Naive thymus-derived CD4-positive, alpha-beta T cell (primary cell): ENCODE results near the gene STAP2. TPM values are rescaled to one million over a fixed set of nuclear protein-coding genes. Genes with fewer than 3 reads are reported as not detected.
A peak's percentile ranks its signal among the peaks of the same experiment; 100 is the strongest.
"Not testable (repeated sequence)": the region's sequence is repeated elsewhere in the genome, so short reads cannot be mapped to it uniquely, and the experiment has no call there.

Source experiments
- ATAC-seq: fragments of 150-1000 bp; cut with Tn5 transposase; 2 replicates; pipeline ENCODE4 v1.10.0; 2021; ENCODE audit warnings: mild to moderate bottlenecking, moderate library complexity
- CTCF ChIA-PET: fragments of 350-600 bp; sonication (Branson Sonifier 250); formaldehyde crosslinking; loops from one replicate; lab custom pipeline; 2021; ENCODE audit warnings: antibody characterized with exemption; lab: Charles Lee
- POLR2A ChIA-PET: fragments of 350-600 bp; sonication (Branson Sonifier 250); formaldehyde crosslinking; loops from one replicate; lab custom pipeline; 2021; ENCODE audit warnings: antibody characterized with exemption, inconsistent platforms; lab: Charles Lee
- DNase-seq, 9 donors: peaks; one replicate each; pipeline versions ENCODE4 v3.0.0 to v3.0.0-alpha.2; 2020 to 2022; ENCODE audit warnings: mixed read lengths in 1 of 9
- H3K27ac ChIP-seq: one replicate; pipeline ENCODE4 v1.7.0; 2013; ENCODE audit warnings: mild to moderate bottlenecking, low read depth, low read length, moderate library complexity
- H3K27me3 ChIP-seq, 2 donors: one replicate each; pipeline ENCODE4 v1.7.0; 2013; ENCODE audit warnings: low read length in 2 of 2, mild to moderate bottlenecking in 2 of 2, moderate library complexity in 2 of 2; ENCODE audit not compliant: control insufficient read depth in 2 of 2, insufficient read depth in 2 of 2
- H3K36me3 ChIP-seq, 3 experiments: 1 replicate in 2 of 3; 2 replicates in 1 of 3; pipeline ENCODE4 v1.7.0; 2013; ENCODE audit warnings: low read length in 3 of 3, mild to moderate bottlenecking in 3 of 3, moderate library complexity in 1 of 3; ENCODE audit not compliant: insufficient read depth in 3 of 3, control insufficient read depth in 2 of 3
- H3K4me1 ChIP-seq, 2 donors: one replicate each; pipeline ENCODE4 v1.7.0; 2013; ENCODE audit warnings: low read length in 2 of 2, mild to moderate bottlenecking in 2 of 2, moderate library complexity in 1 of 2; ENCODE audit not compliant: control insufficient read depth in 2 of 2, insufficient read depth in 2 of 2
- H3K4me3 ChIP-seq: 2 replicates; pipeline ENCODE4 v1.7.0; 2013; ENCODE audit warnings: mild to moderate bottlenecking, low read length
- H3K9me3 ChIP-seq, 3 experiments: 1 replicate in 2 of 3; 2 replicates in 1 of 3; pipeline ENCODE4 v1.7.0; 2013; ENCODE audit warnings: low read length in 3 of 3; ENCODE audit not compliant: control insufficient read depth in 2 of 3
- H3K27ac Mint-ChIP-seq, 9 donors: one replicate each; pipeline ENCODE4 v1.8.0; 2020 to 2022; ENCODE audit warnings: mixed read lengths in 9 of 9, mild to moderate bottlenecking in 8 of 9, moderate library complexity in 5 of 9, inconsistent platforms in 2 of 9
- H3K27me3 Mint-ChIP-seq, 5 donors: one replicate each; pipeline ENCODE4 v1.8.0; 2021 to 2022; ENCODE audit warnings: mixed read lengths in 5 of 5, mild to moderate bottlenecking in 1 of 5
- H3K36me3 Mint-ChIP-seq, 5 donors: one replicate each; pipeline ENCODE4 v1.8.0; 2020 to 2022; ENCODE audit warnings: mixed read lengths in 5 of 5, mild to moderate bottlenecking in 3 of 5, inconsistent platforms in 1 of 5
- H3K4me1 Mint-ChIP-seq, 7 donors: one replicate each; pipeline ENCODE4 v1.8.0; 2020 to 2022; ENCODE audit warnings: mixed read lengths in 7 of 7, mild to moderate bottlenecking in 3 of 7, inconsistent platforms in 1 of 7
- H3K4me3 Mint-ChIP-seq, 10 donors: one replicate each; pipeline ENCODE4 v1.8.0; 2020 to 2022; ENCODE audit warnings: mild to moderate bottlenecking in 10 of 10, mixed read lengths in 10 of 10, moderate library complexity in 6 of 10, inconsistent platforms in 2 of 10
- H3K9me3 Mint-ChIP-seq, 11 donors: one replicate each; pipeline ENCODE4 v1.8.0; 2020 to 2022; ENCODE audit warnings: mixed read lengths in 11 of 11, mild to moderate bottlenecking in 4 of 11, inconsistent platforms in 1 of 11, moderate library complexity in 1 of 11
- intact Hi-C, 2 donors: fragments of 100-400 bp; cut with micrococcal nuclease; formaldehyde crosslinking; loops; one replicate each; pipeline ENCODE4 v1.15.1; 2023
- polyA plus RNA-seq, 2 donors: library from polyadenylated mRNA; unstranded; fragments of 300-500 nt; fragmentation: Illumina TruSeq; gene quantifications; one replicate each; pipeline ENCODE4 v1.2.3, GENCODE V29; 2021
- total RNA-seq, 6 experiments: library from RNA in 5 of 6; stranded (reverse) in 5 of 6; gene quantifications; 1 replicate in 5 of 6; 2 replicates in 1 of 6; pipeline ENCODE4 v1.2.3 and lab custom pipeline; 2021 to 2026

The STAP2 gene
- total and polyA plus RNA-seq, 7 experiments from 2014 or later: 2.4 to 11.8 (median 4.5) TPM

GRCh38 chr19:4354282-4354681 is 15.7 kb upstream of the STAP2 start:
- no peak overlapping the region for H3K4me3 ChIP-seq
- no peaks in the 10 kb centered on the region for H3K27me3 ChIP-seq
- no peak for ATAC-seq
- Mint-ChIP-seq H3K9me3 (no peaks in the 10 kb centered on the region), H3K27ac (no peak overlapping the region), H3K4me1 (peaks cover 0 to 9% (median 0%) of the 10 kb centered on the region in 7 donors), H3K27me3 (no peaks in the 10 kb centered on the region), H3K36me3 (peaks cover 0 to 4% (median 0%) of the 10 kb centered on the region in 5 donors), H3K4me3 (no peak overlapping the region)
- peaks cover 0 to 19% (median 0%) of the 10 kb centered on the region in 3 experiments for H3K36me3 ChIP-seq
- no peaks in the 10 kb centered on the region for H3K4me1 ChIP-seq
- no peaks in the 10 kb centered on the region for H3K9me3 ChIP-seq
- POLR2A ChIA-PET: no interaction called here
- no peak for DNase-seq
- CTCF ChIA-PET: interaction anchor here (0.7 to 1.7 kb wide), 5 partner anchors 34 to 99 kb away, joined by 3 to 6 read pairs (median 3); no protein-coding TSS in a partner anchor
- intact Hi-C loops: no loop called here
- H3K27ac ChIP-seq: no peak overlapping the region

GRCh38 chr19:4352701-4353121 is 14.1 kb upstream of the STAP2 start:
- peak overlapping the region in 3 of 9 donors; percentile 51 to 78 (median 76) for H3K27ac Mint-ChIP-seq
- H3K9me3 Mint-ChIP-seq: no peaks in the 10 kb centered on the region
- peaks cover 0 to 4% (median 0%) of the 10 kb centered on the region in 5 donors for H3K36me3 Mint-ChIP-seq
- Histone ChIP-seq H3K27me3 (no peaks in the 10 kb centered on the region), H3K36me3 (peaks cover 0 to 8% (median 0%) of the 10 kb centered on the region in 3 experiments), H3K9me3 (no peaks in the 10 kb centered on the region), H3K4me3 (no peak overlapping the region), H3K4me1 (no peaks in the 10 kb centered on the region), H3K27ac (no peak overlapping the region)
- CTCF ChIA-PET: interaction anchor here (0.7 to 2.8 kb wide), 15 partner anchors 9 to 119 kb away, joined by 3 to 51 read pairs (median 6); partner anchors contain the start of genes HDGFL2, MPND and YJU2
- H3K4me3 Mint-ChIP-seq: no peak overlapping the region
- peak in 7 of 9 donors; percentile 31 to 72 (median 60) for DNase-seq
- H3K4me1 Mint-ChIP-seq: peaks cover 0 to 9% (median 0%) of the 10 kb centered on the region in 7 donors
- ATAC-seq: peak; percentile 87
- intact Hi-C loops: loop anchor here (1.0 kb wide), 1 partner anchor 85 kb away; no protein-coding TSS in a partner anchor
- no peaks in the 10 kb centered on the region for H3K27me3 Mint-ChIP-seq
- POLR2A ChIA-PET: interaction anchor here (0.7 to 2.3 kb wide), 4 partner anchors 9 to 90 kb away, joined by 3 to 14 read pairs (median 3); partner anchors contain the start of gene MPND

- no peaks in the 10 kb centered on the region for H3K4me1 ChIP-seq
- no peak overlapping the region for H3K4me3 Mint-ChIP-seq
- intact Hi-C loops: no loop called here
- H3K4me1 Mint-ChIP-seq: peaks cover 0 to 9% (median 3%) of the 10 kb centered on the region in 7 donors
- no peaks in the 10 kb centered on the region for H3K27me3 ChIP-seq
- peaks cover 0 to 12% (median 0%) of the 10 kb centered on the region in 3 experiments for H3K36me3 ChIP-seq
- peak overlapping the region in 1 of 9 donors; percentile 2 for H3K27ac Mint-ChIP-seq
- DNase-seq: no peak
- no peaks in the 10 kb centered on the region for H3K9me3 Mint-ChIP-seq
- H3K27me3 Mint-ChIP-seq: no peaks in the 10 kb centered on the region
- no peak for ATAC-seq
- H3K36me3 Mint-ChIP-seq: peaks cover 0 to 6% (median 3%) of the 10 kb centered on the region in 5 donors
- no peak overlapping the region for H3K4me3 ChIP-seq
- ChIA-PET CTCF (interaction anchor here (1.1 to 1.7 kb wide), 2 partner anchors 29 to 83 kb away, joined by 3 to 8 read pairs; no protein-coding TSS in a partner anchor), POLR2A (no interaction called here)
- H3K9me3 ChIP-seq: no peaks in the 10 kb centered on the region
- H3K27ac ChIP-seq: no peak overlapping the region
Measured at GRCh38 chr19:4350726-4351125, 12.1 kb upstream of the STAP2 start.

GRCh38 chr19:4350111-4350510 is 11.5 kb upstream of the STAP2 start:
- Histone ChIP-seq H3K27ac (no peak overlapping the region), H3K4me1 (no peaks in the 10 kb centered on the region), H3K4me3 (no peak overlapping the region), H3K9me3 (no peaks in the 10 kb centered on the region), H3K36me3 (peaks cover 0 to 14% (median 0%) of the 10 kb centered on the region in 3 experiments), H3K27me3 (no peaks in the 10 kb centered on the region)
- ATAC-seq (no peak), DNase-seq (no peak)
- CTCF ChIA-PET: interaction anchor here (0.7 to 1.7 kb wide), 3 partner anchors 29 to 123 kb away, joined by 3 to 8 read pairs (median 3); no protein-coding TSS in a partner anchor
- intact Hi-C loops: no loop called here
- Mint-ChIP-seq H3K27me3 (no peaks in the 10 kb centered on the region), H3K4me3 (peak overlapping the region in 1 of 10 donors; percentile 16), H3K27ac (peak overlapping the region in 1 of 9 donors; percentile 2), H3K4me1 (peaks cover 0 to 10% (median 7%) of the 10 kb centered on the region in 7 donors), H3K9me3 (no peaks in the 10 kb centered on the region), H3K36me3 (peaks cover 0 to 6% (median 3%) of the 10 kb centered on the region in 5 donors)
- POLR2A ChIA-PET: no interaction called here

- H3K9me3 ChIP-seq, ATAC-seq, H3K9me3 Mint-ChIP-seq, H3K4me3 ChIP-seq, H3K27me3 ChIP-seq, H3K27ac Mint-ChIP-seq, H3K27ac ChIP-seq, DNase-seq, H3K27me3 Mint-ChIP-seq, H3K4me1 ChIP-seq, H3K36me3 Mint-ChIP-seq, intact Hi-C loops, H3K4me3 Mint-ChIP-seq, POLR2A ChIA-PET: not testable (repeated sequence)
- peaks cover 0 to 12% (median 0%) of the 10 kb centered on the region in 3 experiments for H3K36me3 ChIP-seq
- peaks cover 2 to 12% (median 8%) of the 10 kb centered on the region in 7 donors for H3K4me1 Mint-ChIP-seq
- CTCF ChIA-PET: interaction anchor here (0.7 to 1.7 kb wide), 2 partner anchors 82 to 124 kb away, joined by 3 to 8 read pairs; no protein-coding TSS in a partner anchor
Measured at GRCh38 chr19:4349225-4349624, 10.6 kb upstream of the STAP2 start.

GRCh38 chr19:4347521-4347920 is 8.9 kb upstream of the STAP2 start:
- POLR2A ChIA-PET: interaction anchor here (0.6 kb wide), 1 partner anchor 97 kb away, joined by 3 read pairs; no protein-coding TSS in a partner anchor
- no peaks in the 10 kb centered on the region for H3K9me3 ChIP-seq
- intact Hi-C loops: no loop called here

More at GRCh38 chr19:4347521-4347920, 8.9 kb upstream of the STAP2 start:
- Histone ChIP-seq H3K36me3 (peaks cover 0 to 9% (median 0%) of the 10 kb centered on the region in 3 experiments), H3K27ac (no peak overlapping the region), H3K4me3 (no peak overlapping the region), H3K27me3 (no peaks in the 10 kb centered on the region), H3K4me1 (peaks cover 7 to 8% of the 10 kb centered on the region in 2 donors)
- peaks cover 5 to 20% (median 11%) of the 10 kb centered on the region in 7 donors for H3K4me1 Mint-ChIP-seq
- H3K4me3 Mint-ChIP-seq: no peak overlapping the region
- peak overlapping the region in 1 of 9 donors; percentile 49 for H3K27ac Mint-ChIP-seq
- peaks cover 0 to 4% (median 0%) of the 10 kb centered on the region in 11 donors for H3K9me3 Mint-ChIP-seq
- CTCF ChIA-PET: interaction anchor here (1.3 kb wide), 1 partner anchor 80 kb away, joined by 5 read pairs; no protein-coding TSS in a partner anchor
- peaks cover 0 to 2% (median 0%) of the 10 kb centered on the region in 5 donors for H3K27me3 Mint-ChIP-seq
- no peak for DNase-seq
- peaks cover 0 to 4% (median 3%) of the 10 kb centered on the region in 5 donors for H3K36me3 Mint-ChIP-seq
- ATAC-seq: no peak
